ENCODE measurements around the gene EFCAB8.
A peak's percentile ranks its signal among the peaks of the same experiment; 100 is the strongest.
"Not testable (repeated sequence)": the region's sequence is repeated elsewhere in the genome, so short reads cannot be mapped to it uniquely, and the experiment has no call there.

Gene EFCAB8

GRCh38 chr20:32898729-32899128 lies 40.0 kb downstream of the EFCAB8 start:
- Histone ChIP-seq H3K36me3 (ENCODE audit: insufficient read depth, low read length) (no peaks in the 10 kb centered on the region), H3K4me3 (ENCODE audit: low read depth, low read length) (no peak overlapping the region), H2AFZ (ENCODE audit: low read length, unreplicated experiment) (no peak overlapping the region), H3K27ac (ENCODE audit: low read depth, low read length) (no peak overlapping the region), H3K27me3 (ENCODE audit: insufficient read depth, low read length) (no peaks in the 10 kb centered on the region), H3K79me2 (ENCODE audit: control insufficient read depth, insufficient read depth, low read length, unreplicated experiment) (no peaks in the 10 kb centered on the region), H3K4me1 (ENCODE audit: control insufficient read depth, insufficient read depth, low read length, unreplicated experiment) (no peaks in the 10 kb centered on the region)

- Histone ChIP-seq H3K79me2 (ENCODE audit: control insufficient read depth, insufficient read depth, low read length, unreplicated experiment) (no peaks in the 10 kb centered on the region), H3K27me3 (ENCODE audit: insufficient read depth, low read length) (no peaks in the 10 kb centered on the region), H3K4me3 (ENCODE audit: low read depth, low read length) (no peak overlapping the region), H3K27ac (ENCODE audit: low read depth, low read length) (no peak overlapping the region), H3K36me3 (ENCODE audit: insufficient read depth, low read length) (no peaks in the 10 kb centered on the region), H3K4me1 (ENCODE audit: control insufficient read depth, insufficient read depth, low read length, unreplicated experiment) (no peaks in the 10 kb centered on the region), H2AFZ (ENCODE audit: low read length, unreplicated experiment) (peak overlapping the region; percentile 28)
Measured at GRCh38 chr20:32902456-32903420, 44.0 kb downstream of the EFCAB8 start.

GRCh38 chr20:32903666-32904175 lies 45.0 kb downstream of the EFCAB8 start:
- H3K36me3 ChIP-seq (ENCODE audit: insufficient read depth, low read length): no peaks in the 10 kb centered on the region
- H3K4me1 ChIP-seq (ENCODE audit: control insufficient read depth, insufficient read depth, low read length, unreplicated experiment): no peaks in the 10 kb centered on the region
- no peaks in the 10 kb centered on the region for H3K79me2 ChIP-seq (ENCODE audit: control insufficient read depth, insufficient read depth, low read length, unreplicated experiment)
- no peak overlapping the region for H3K4me3 ChIP-seq (ENCODE audit: low read depth, low read length)
- no peak overlapping the region for H3K27ac ChIP-seq (ENCODE audit: low read depth, low read length)
- H2AFZ ChIP-seq (ENCODE audit: low read length, unreplicated experiment): no peak overlapping the region
- H3K27me3 ChIP-seq (ENCODE audit: insufficient read depth, low read length): no peaks in the 10 kb centered on the region

- not testable (repeated sequence) for H3K27me3 ChIP-seq (ENCODE audit: insufficient read depth, low read length); H3K4me3 ChIP-seq (ENCODE audit: low read depth, low read length); H2AFZ ChIP-seq (ENCODE audit: low read length, unreplicated experiment); H3K27ac ChIP-seq (ENCODE audit: low read depth, low read length); H3K79me2 ChIP-seq (ENCODE audit: control insufficient read depth, insufficient read depth, low read length, unreplicated experiment); H3K36me3 ChIP-seq (ENCODE audit: insufficient read depth, low read length); H3K4me1 ChIP-seq (ENCODE audit: control insufficient read depth, insufficient read depth, low read length, unreplicated experiment)
Measured at GRCh38 chr20:32904678-32905077, 46.0 kb downstream of the EFCAB8 start.

GRCh38 chr20:32906200-32906599 lies 47.5 kb downstream of the EFCAB8 start:
- H2AFZ ChIP-seq (ENCODE audit: low read length, unreplicated experiment): no peak overlapping the region
- H3K4me1 ChIP-seq (ENCODE audit: control insufficient read depth, insufficient read depth, low read length, unreplicated experiment): no peaks in the 10 kb centered on the region
- no peaks in the 10 kb centered on the region for H3K36me3 ChIP-seq (ENCODE audit: insufficient read depth, low read length)
- no peaks in the 10 kb centered on the region for H3K79me2 ChIP-seq (ENCODE audit: control insufficient read depth, insufficient read depth, low read length, unreplicated experiment)
- no peak overlapping the region for H3K4me3 ChIP-seq (ENCODE audit: low read depth, low read length)
- H3K27ac ChIP-seq (ENCODE audit: low read depth, low read length): no peak overlapping the region
- no peaks in the 10 kb centered on the region for H3K27me3 ChIP-seq (ENCODE audit: insufficient read depth, low read length)

GRCh38 chr20:32906871-32907495 lies 48.3 kb downstream of the EFCAB8 start:
- Histone ChIP-seq H3K4me3 (ENCODE audit: low read depth, low read length) (no peak overlapping the region), H3K4me1 (ENCODE audit: control insufficient read depth, insufficient read depth, low read length, unreplicated experiment) (no peaks in the 10 kb centered on the region), H3K36me3 (ENCODE audit: insufficient read depth, low read length) (no peaks in the 10 kb centered on the region), H3K27ac (ENCODE audit: low read depth, low read length) (no peak overlapping the region), H2AFZ (ENCODE audit: low read length, unreplicated experiment) (no peak overlapping the region), H3K27me3 (ENCODE audit: insufficient read depth, low read length) (no peaks in the 10 kb centered on the region), H3K79me2 (ENCODE audit: control insufficient read depth, insufficient read depth, low read length, unreplicated experiment) (no peaks in the 10 kb centered on the region)

- Histone ChIP-seq H3K4me3 (ENCODE audit: low read depth, low read length) (no peak overlapping the region), H3K36me3 (ENCODE audit: insufficient read depth, low read length) (no peaks in the 10 kb centered on the region), H3K79me2 (ENCODE audit: control insufficient read depth, insufficient read depth, low read length, unreplicated experiment) (no peaks in the 10 kb centered on the region), H3K4me1 (ENCODE audit: control insufficient read depth, insufficient read depth, low read length, unreplicated experiment) (no peaks in the 10 kb centered on the region), H3K27ac (ENCODE audit: low read depth, low read length) (no peak overlapping the region), H2AFZ (ENCODE audit: low read length, unreplicated experiment) (no peak overlapping the region), H3K27me3 (ENCODE audit: insufficient read depth, low read length) (no peaks in the 10 kb centered on the region)
Measured at GRCh38 chr20:32907886-32908285, 49.2 kb downstream of the EFCAB8 start.

- H3K27me3 ChIP-seq (ENCODE audit: insufficient read depth, low read length): no peaks in the 10 kb centered on the region
- no peaks in the 10 kb centered on the region for H3K36me3 ChIP-seq (ENCODE audit: insufficient read depth, low read length)
- no peaks in the 10 kb centered on the region for H3K79me2 ChIP-seq (ENCODE audit: control insufficient read depth, insufficient read depth, low read length, unreplicated experiment)
- no peak overlapping the region for H3K4me3 ChIP-seq (ENCODE audit: low read depth, low read length)
- no peaks in the 10 kb centered on the region for H3K4me1 ChIP-seq (ENCODE audit: control insufficient read depth, insufficient read depth, low read length, unreplicated experiment)
- no peak overlapping the region for H2AFZ ChIP-seq (ENCODE audit: low read length, unreplicated experiment)
- H3K27ac ChIP-seq (ENCODE audit: low read depth, low read length): no peak overlapping the region
Measured at GRCh38 chr20:32908334-32909292, 49.9 kb downstream of the EFCAB8 start.

GRCh38 chr20:32909451-32909850 lies 50.7 kb downstream of the EFCAB8 start:
- H3K4me1 ChIP-seq (ENCODE audit: control insufficient read depth, insufficient read depth, low read length, unreplicated experiment): no peaks in the 10 kb centered on the region
- no peak overlapping the region for H2AFZ ChIP-seq (ENCODE audit: low read length, unreplicated experiment)
- no peaks in the 10 kb centered on the region for H3K36me3 ChIP-seq (ENCODE audit: insufficient read depth, low read length)
- no peaks in the 10 kb centered on the region for H3K79me2 ChIP-seq (ENCODE audit: control insufficient read depth, insufficient read depth, low read length, unreplicated experiment)
- no peak overlapping the region for H3K4me3 ChIP-seq (ENCODE audit: low read depth, low read length)
- H3K27me3 ChIP-seq (ENCODE audit: insufficient read depth, low read length): no peaks in the 10 kb centered on the region
- no peak overlapping the region for H3K27ac ChIP-seq (ENCODE audit: low read depth, low read length)

- no peaks in the 10 kb centered on the region for H3K36me3 ChIP-seq (ENCODE audit: insufficient read depth, low read length)
- no peak overlapping the region for H3K4me3 ChIP-seq (ENCODE audit: low read depth, low read length)
- no peaks in the 10 kb centered on the region for H3K27me3 ChIP-seq (ENCODE audit: insufficient read depth, low read length)
- H3K4me1 ChIP-seq (ENCODE audit: control insufficient read depth, insufficient read depth, low read length, unreplicated experiment): no peaks in the 10 kb centered on the region
- no peak overlapping the region for H3K27ac ChIP-seq (ENCODE audit: low read depth, low read length)
- H2AFZ ChIP-seq (ENCODE audit: low read length, unreplicated experiment): no peak overlapping the region
- H3K79me2 ChIP-seq (ENCODE audit: control insufficient read depth, insufficient read depth, low read length, unreplicated experiment): no peaks in the 10 kb centered on the region
Measured at GRCh38 chr20:32909896-32910571, 51.3 kb downstream of the EFCAB8 start.

Data from ACC112 (cell line).